Activated CD4-positive, alpha-beta T cell treated with anti-CD3 and anti-CD28 coated beads, Interleukin-2, amount 50 U/mL, for 1 hour (primary cell): ENCODE measurements around the gene KCNG2.

Experiments
- DNase-seq: peaks from one replicate; pipeline ENCODE4 v3.0.0-alpha.2; 2020

The KCNG2 gene

GRCh38 chr18:79800371-79801180 lies 2.8 kb downstream of the KCNG2 start:
- no peak for DNase-seq

GRCh38 chr18:79801217-79801616 lies 3.5 kb downstream of the KCNG2 start:
- DNase-seq, result no peak

- DNase-seq, result no peak
These were observed 3.9 kb downstream of the KCNG2 start for GRCh38 chr18:79801641-79802040.

GRCh38 chr18:79802298-79802697 lies 4.6 kb downstream of the KCNG2 start:
- DNase-seq, result no peak

GRCh38 chr18:79803611-79804051 lies 5.9 kb downstream of the KCNG2 start:
- no peak for DNase-seq

GRCh38 chr18:79804130-79804787 lies 6.5 kb downstream of the KCNG2 start:
- no peak for DNase-seq

GRCh38 chr18:79805211-79805887 lies 7.6 kb downstream of the KCNG2 start:
- no peak for DNase-seq

GRCh38 chr18:79805926-79806487 lies 8.3 kb downstream of the KCNG2 start:
- DNase-seq, result no peak

GRCh38 chr18:79806976-79807841 lies 9.5 kb downstream of the KCNG2 start:
- no peak for DNase-seq

GRCh38 chr18:79809482-79810192 lies 11.9 kb downstream of the KCNG2 start:
- no peak for DNase-seq

- DNase-seq, result no peak
These were observed 14.3 kb downstream of the KCNG2 start for GRCh38 chr18:79812052-79812451.

GRCh38 chr18:79814373-79814772 lies 16.6 kb downstream of the KCNG2 start:
- no peak for DNase-seq

GRCh38 chr18:79815657-79816056 lies 17.9 kb downstream of the KCNG2 start:
- no peak for DNase-seq

GRCh38 chr18:79816092-79816491 lies 18.4 kb downstream of the KCNG2 start:
- DNase-seq, result no peak

- DNase-seq, result no peak
These were observed 19.4 kb downstream of the KCNG2 start for GRCh38 chr18:79816981-79817606.

- DNase-seq, result no peak
These were observed 19.9 kb downstream of the KCNG2 start for GRCh38 chr18:79817607-79817998.

GRCh38 chr18:79818036-79818435 lies 20.3 kb downstream of the KCNG2 start:
- DNase-seq, result no peak

GRCh38 chr18:79818631-79819030 lies 20.9 kb downstream of the KCNG2 start:
- DNase-seq, result no peak

GRCh38 chr18:79819064-79819967 lies 21.6 kb downstream of the KCNG2 start:
- no peak for DNase-seq

GRCh38 chr18:79819968-79820351 lies 22.2 kb downstream of the KCNG2 start:
- DNase-seq, result no peak
